ENCODE data around the gene MTHFD2L. TPM values are rescaled to one million over a fixed set of nuclear protein-coding genes. Genes with fewer than 3 reads are reported as not detected.

MTHFD2L gene
- total and polyA plus RNA-seq, 2 donors (not counting 3 experiments of a cell fraction or from before 2014, with no cell fraction given), result 6.9 to 15.2 TPM

GRCh38 chr4:74235135-74235534 lies 77.2 kb downstream of the MTHFD2L start:
- intact Hi-C loops (cut with micrococcal nuclease) (loop anchor here (10.0 kb wide), 1 partner anchor 300 kb away; no protein-coding TSS in a partner anchor), dilution Hi-C loops (cut with MboI; ENCODE audit: extremely low pct_ligation_motif_present, low sequenced_read_pairs) (no loop called here)
- Histone ChIP-seq H3K4me3 (replicated peaks in 1 of 3; ENCODE audit: insufficient read depth in 1 of 3, low read depth in 1 of 3, low read length in 3 of 3) (no peak overlapping the region), H3K9me1 (replicated peaks; ENCODE audit: control insufficient read depth, extremely low read depth, insufficient read depth, low read length) (no peaks in the 10 kb centered on the region), H3K4me2 (ENCODE audit: insufficient read depth, low read length) (no peak overlapping the region), H3K9me3 (replicated peaks; ENCODE audit: control insufficient read depth, insufficient read depth, low read length) (no peaks in the 10 kb centered on the region), H3K4me1 (ENCODE audit: control insufficient read depth, extremely low read depth, insufficient read depth, low read length) (peaks cover 13% of the 10 kb centered on the region), H3K79me2 (ENCODE audit: control insufficient read depth, insufficient read depth, low read length) (no peaks in the 10 kb centered on the region), H4K20me1 (replicated peaks; ENCODE audit: control insufficient read depth, extremely low read depth, insufficient read depth, low read length) (no peaks in the 10 kb centered on the region), H3K36me3 (ENCODE audit: control insufficient read depth in 2 of 2, extremely low read depth in 1 of 2, insufficient read depth in 2 of 2, low read length in 2 of 2) (no peaks in the 10 kb centered on the region), H2AFZ (ENCODE audit: low read depth, low read length) (no peak overlapping the region), H3K27me3 (ENCODE audit: control insufficient read depth in 2 of 2, insufficient read depth in 2 of 2, low read length in 2 of 2) (no peaks in the 10 kb centered on the region), H3K9ac (replicated peaks; ENCODE audit: extremely low read depth, insufficient read depth, low read length) (no peak overlapping the region), H3K27ac (ENCODE audit: insufficient read depth, low read depth, low read length) (no peak overlapping the region)
- FAIRE-seq (no peak), DNase-seq (ENCODE audit: low read depth, low spot score) (no peak)
- ChIA-PET CTCF (interaction anchor here (0.6 kb wide), 1 partner anchor 46 kb away, joined by 5 read pairs; no protein-coding TSS in a partner anchor), POLR2A (no interaction called here)
- BruUV-seq (replicated peaks), result no TSS peak
- TF ChIP-seq JUN (IDR thresholded peaks at IDR 0.05; ENCODE audit: borderline replicate concordance, insufficient read depth, insufficient read length, low read depth) (no peak), MAX (IDR thresholded peaks at IDR 0.05; ENCODE audit: insufficient read depth, insufficient read length) (no peak), POLR2AphosphoS5 (IDR thresholded peaks at IDR 0.05; ENCODE audit: insufficient read depth, low read depth, low read length) (no peak), MYC (IDR thresholded peaks at IDR 0.05; ENCODE audit: low read depth, low read length) (no peak), GATA2 (IDR thresholded peaks at IDR 0.05; ENCODE audit: insufficient read depth, insufficient read length, low read depth, low read length) (no peak), CTCF (IDR thresholded peaks at IDR 0.05; ENCODE audit: extremely low read depth in 1 of 2, insufficient read depth in 1 of 2, low read depth in 1 of 2, low read length in 2 of 2) (no peak), FOS (IDR thresholded peaks at IDR 0.05; ENCODE audit: borderline replicate concordance, insufficient read depth, low read length) (no peak), EZH2 (IDR thresholded peaks at IDR 0.05; ENCODE audit: borderline replicate concordance, low read depth, low read length, severe bottlenecking) (no peak), POLR2A (IDR thresholded peaks at IDR 0.05; ENCODE audit: low read depth, low read length) (no peak)
